Body of pancreas (tissue), 4 donors: ENCODE measurements around the gene SLC52A3.

Source experiments
- CTCF ChIP-seq, 7 experiments: fragments of 450-650 bp in 4 of 7; fragments of 200-600 bp in 3 of 7; sonication (generic) in 3 of 7; IDR thresholded peaks; one replicate each; pipeline ENCODE4 v1.5.1; 2016 to 2019; ENCODE audit warnings: antibody characterized with exemption in 7 of 7
- POLR2A ChIP-seq, 3 donors: fragments of 450-650 bp; IDR thresholded peaks; one replicate each; pipeline ENCODE4 v1.6.1; 2016; ENCODE audit warnings: antibody characterized with exemption in 3 of 3, mild to moderate bottlenecking in 2 of 3

GRCh38 chr20:805713-806112 is 37.4 kb upstream of the SLC52A3 start:
- TF ChIP-seq CTCF (IDR thresholded peaks at IDR 0.05) (no peak), POLR2A (IDR thresholded peaks at IDR 0.05) (no peak)
